ENCODE measurements around the gene AP3B1. TPM values are rescaled to one million over a fixed set of nuclear protein-coding genes. Genes with fewer than 3 reads are reported as not detected.

Gene AP3B1
- total RNA-seq, 1 donor from 2014 or later: 105 TPM

DNA sequence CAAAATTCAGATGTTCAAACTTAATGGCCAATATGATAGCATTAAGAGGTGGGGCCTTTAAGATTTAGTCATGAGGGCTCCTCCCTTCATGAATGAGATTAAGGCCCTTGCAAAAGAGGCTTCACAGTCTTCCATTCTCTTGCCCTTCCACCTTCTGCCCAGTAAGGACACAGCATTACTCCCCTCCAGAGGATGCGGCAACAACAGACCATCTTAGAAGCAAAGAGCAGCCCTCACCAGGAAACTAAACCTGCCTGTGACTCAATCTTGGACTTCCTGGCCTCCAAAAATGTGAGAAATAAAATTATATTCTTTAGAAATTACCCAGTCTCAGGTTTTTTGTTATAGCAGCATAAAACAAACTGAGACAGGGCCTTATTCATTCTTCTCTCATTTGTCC, 8.2 kb downstream of the AP3B1 start:
- H3K27ac Mint-ChIP-seq: no peak overlapping the region
- Histone ChIP-seq H3K9me3 (ENCODE audit: low read depth) (no peaks in the 10 kb centered on the region), H3K4me2 (no peak overlapping the region), H3F3A (ENCODE audit: low read depth) (peaks cover 15% of the 10 kb centered on the region), H3K79me2 (ENCODE audit: low read depth) (peaks cover 98% of the 10 kb centered on the region), H3K27ac (no peak overlapping the region), H3K9ac (no peak overlapping the region), H3K4me3 (no peak overlapping the region), H2AFZ (replicated peaks) (no peak overlapping the region), H3K4me1 (peaks cover 25% of the 10 kb centered on the region), H4K20me1 (ENCODE audit: low read depth) (peaks cover 79% of the 10 kb centered on the region), H3K36me3 (no peaks in the 10 kb centered on the region), H3K27me3 (no peaks in the 10 kb centered on the region)
- peaks cover 11% of the 10 kb centered on the region for H3K36me3 Mint-ChIP-seq
- no peaks in the 10 kb centered on the region for H3K9me3 Mint-ChIP-seq
- H3K4me1 Mint-ChIP-seq: peaks cover 10% of the 10 kb centered on the region
- TF ChIP-seq, protein P1, sequence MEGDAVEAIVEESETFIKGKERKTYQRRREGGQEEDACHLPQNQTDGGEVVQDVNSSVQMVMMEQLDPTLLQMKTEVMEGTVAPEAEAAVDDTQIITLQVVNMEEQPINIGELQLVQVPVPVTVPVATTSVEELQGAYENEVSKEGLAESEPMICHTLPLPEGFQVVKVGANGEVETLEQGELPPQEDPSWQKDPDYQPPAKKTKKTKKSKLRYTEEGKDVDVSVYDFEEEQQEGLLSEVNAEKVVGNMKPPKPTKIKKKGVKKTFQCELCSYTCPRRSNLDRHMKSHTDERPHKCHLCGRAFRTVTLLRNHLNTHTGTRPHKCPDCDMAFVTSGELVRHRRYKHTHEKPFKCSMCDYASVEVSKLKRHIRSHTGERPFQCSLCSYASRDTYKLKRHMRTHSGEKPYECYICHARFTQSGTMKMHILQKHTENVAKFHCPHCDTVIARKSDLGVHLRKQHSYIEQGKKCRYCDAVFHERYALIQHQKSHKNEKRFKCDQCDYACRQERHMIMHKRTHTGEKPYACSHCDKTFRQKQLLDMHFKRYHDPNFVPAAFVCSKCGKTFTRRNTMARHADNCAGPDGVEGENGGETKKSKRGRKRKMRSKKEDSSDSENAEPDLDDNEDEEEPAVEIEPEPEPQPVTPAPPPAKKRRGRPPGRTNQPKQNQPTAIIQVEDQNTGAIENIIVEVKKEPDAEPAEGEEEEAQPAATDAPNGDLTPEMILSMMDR (IDR thresholded peaks at IDR 0.05): no peak
- no peak for TF ChIP-seq EZH2 (IDR thresholded peaks at IDR 0.05)
- no peak for TF ChIP-seq EZH2phosphoT487 (IDR thresholded peaks at IDR 0.05)
- H3K4me3 Mint-ChIP-seq: no peak overlapping the region
- H3K27me3 Mint-ChIP-seq (ENCODE audit: insufficient read depth, low read depth): no peaks in the 10 kb centered on the region
- no peak for DNase-seq (ENCODE audit: low spot score)

DNA sequence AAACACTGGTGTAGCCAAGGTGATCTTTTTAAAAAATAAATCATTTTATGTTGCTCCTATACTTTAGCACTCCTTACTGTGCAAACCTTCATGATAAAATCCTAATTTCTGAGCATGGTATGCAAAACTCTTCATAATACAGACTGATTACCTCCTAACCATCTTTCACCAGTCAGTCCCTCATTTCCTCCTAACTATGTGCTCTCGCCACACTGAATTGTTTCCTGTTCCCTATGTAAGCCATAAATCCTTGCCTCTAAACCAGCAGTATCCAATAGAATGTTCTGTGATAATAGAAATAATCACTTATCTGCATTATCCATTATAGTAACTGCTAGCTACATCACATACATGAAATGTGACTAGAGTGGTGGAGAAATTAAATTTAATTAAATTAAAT, 10.7 kb downstream of the AP3B1 start:
- TF ChIP-seq EZH2 (IDR thresholded peaks at IDR 0.05) (no peak), EZH2phosphoT487 (IDR thresholded peaks at IDR 0.05) (no peak)
- TF ChIP-seq, protein P1 (IDR thresholded peaks at IDR 0.05): no peak
- Histone ChIP-seq H3K4me1 (peaks cover 13% of the 10 kb centered on the region), H3F3A (ENCODE audit: low read depth) (peaks cover 9% of the 10 kb centered on the region), H3K36me3 (no peaks in the 10 kb centered on the region), H3K4me3 (no peak overlapping the region), H3K9me3 (ENCODE audit: low read depth) (no peaks in the 10 kb centered on the region), H3K9ac (no peak overlapping the region), H3K4me2 (no peak overlapping the region), H4K20me1 (ENCODE audit: low read depth) (peaks cover 70% of the 10 kb centered on the region), H3K27me3 (no peaks in the 10 kb centered on the region), H2AFZ (replicated peaks) (no peak overlapping the region), H3K27ac (no peak overlapping the region), H3K79me2 (ENCODE audit: low read depth) (peaks cover 92% of the 10 kb centered on the region)
- H3K36me3 Mint-ChIP-seq: peaks cover 11% of the 10 kb centered on the region
- H3K4me1 Mint-ChIP-seq: no peaks in the 10 kb centered on the region
- DNase-seq (ENCODE audit: low spot score): no peak
- H3K27me3 Mint-ChIP-seq (ENCODE audit: insufficient read depth, low read depth): no peaks in the 10 kb centered on the region
- no peaks in the 10 kb centered on the region for H3K9me3 Mint-ChIP-seq
- no peak overlapping the region for H3K4me3 Mint-ChIP-seq
- H3K27ac Mint-ChIP-seq: no peak overlapping the region

DNA sequence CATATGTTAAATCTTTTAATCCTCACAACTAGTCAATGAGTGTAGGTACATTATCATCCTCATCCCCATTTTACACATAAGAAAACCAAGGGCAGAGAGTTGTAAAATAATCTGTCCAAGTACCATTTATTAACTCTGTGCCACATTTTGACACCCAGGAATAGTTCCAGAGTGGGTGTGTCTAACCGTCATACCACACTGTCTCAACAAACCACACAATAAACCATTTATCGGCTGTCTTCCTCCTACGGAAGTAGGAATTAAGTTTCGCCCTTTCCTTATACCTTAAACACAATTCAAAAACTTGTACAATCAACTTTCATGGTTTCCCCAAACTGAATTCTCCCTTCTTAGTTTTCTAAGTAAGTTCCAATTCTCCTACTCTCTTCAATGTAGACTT, 11.4 kb downstream of the AP3B1 start:
- H3K27me3 Mint-ChIP-seq (ENCODE audit: insufficient read depth, low read depth): no peaks in the 10 kb centered on the region
- Histone ChIP-seq H3K27ac (no peak overlapping the region), H3K9me3 (ENCODE audit: low read depth) (no peaks in the 10 kb centered on the region), H4K20me1 (ENCODE audit: low read depth) (peaks cover 67% of the 10 kb centered on the region), H3K4me1 (peaks cover 6% of the 10 kb centered on the region), H3F3A (ENCODE audit: low read depth) (peaks cover 9% of the 10 kb centered on the region), H3K36me3 (no peaks in the 10 kb centered on the region), H3K4me3 (no peak overlapping the region), H3K9ac (no peak overlapping the region), H3K27me3 (no peaks in the 10 kb centered on the region), H3K79me2 (ENCODE audit: low read depth) (peaks cover 89% of the 10 kb centered on the region), H2AFZ (replicated peaks) (no peak overlapping the region), H3K4me2 (no peak overlapping the region)
- no peak overlapping the region for H3K27ac Mint-ChIP-seq
- H3K36me3 Mint-ChIP-seq: peaks cover 11% of the 10 kb centered on the region
- no peak overlapping the region for H3K4me3 Mint-ChIP-seq
- no peaks in the 10 kb centered on the region for H3K9me3 Mint-ChIP-seq
- TF ChIP-seq, protein P1 (IDR thresholded peaks at IDR 0.05): no peak
- TF ChIP-seq EZH2 (IDR thresholded peaks at IDR 0.05) (no peak), EZH2phosphoT487 (IDR thresholded peaks at IDR 0.05) (no peak)
- DNase-seq (ENCODE audit: low spot score): no peak
- no peaks in the 10 kb centered on the region for H3K4me1 Mint-ChIP-seq
